ENCODE measurements around the gene ADARB2.
"Not testable (repeated sequence)": the region's sequence is repeated elsewhere in the genome, so short reads cannot be mapped to it uniquely, and the experiment has no call there.

The ADARB2 gene

GRCh38 chr10:1240341-1240775, 497.0 kb downstream of the ADARB2 start:
- intact Hi-C loops (cut with DNase I): no loop called here
- DNase-seq: peak in 5 of 10 donors; percentile 46 to 90 (median 85)

DNA sequence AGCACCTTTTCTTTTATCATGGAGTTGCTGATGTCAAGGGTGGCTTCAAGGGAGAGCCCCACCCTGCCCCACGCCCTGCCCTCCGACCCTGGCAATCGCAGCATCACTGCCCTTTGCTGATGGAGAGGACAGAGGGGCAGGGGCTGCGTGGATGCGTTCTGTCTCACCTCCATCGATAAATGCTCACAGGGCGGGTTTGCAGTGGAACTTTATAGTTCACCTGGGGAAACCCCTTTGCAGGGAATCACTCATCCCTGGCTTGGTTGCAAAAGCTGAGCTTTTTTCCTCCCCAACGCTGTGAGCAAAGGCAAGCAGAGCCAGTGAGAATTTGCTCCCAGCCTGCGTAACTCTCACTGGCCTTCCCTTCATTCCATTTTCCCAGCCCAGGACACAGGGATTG, 504.3 kb downstream of the ADARB2 start:
- DNase-seq: peak in 1 of 10 donors; percentile 59
- intact Hi-C loops (cut with DNase I): no loop called here

DNA sequence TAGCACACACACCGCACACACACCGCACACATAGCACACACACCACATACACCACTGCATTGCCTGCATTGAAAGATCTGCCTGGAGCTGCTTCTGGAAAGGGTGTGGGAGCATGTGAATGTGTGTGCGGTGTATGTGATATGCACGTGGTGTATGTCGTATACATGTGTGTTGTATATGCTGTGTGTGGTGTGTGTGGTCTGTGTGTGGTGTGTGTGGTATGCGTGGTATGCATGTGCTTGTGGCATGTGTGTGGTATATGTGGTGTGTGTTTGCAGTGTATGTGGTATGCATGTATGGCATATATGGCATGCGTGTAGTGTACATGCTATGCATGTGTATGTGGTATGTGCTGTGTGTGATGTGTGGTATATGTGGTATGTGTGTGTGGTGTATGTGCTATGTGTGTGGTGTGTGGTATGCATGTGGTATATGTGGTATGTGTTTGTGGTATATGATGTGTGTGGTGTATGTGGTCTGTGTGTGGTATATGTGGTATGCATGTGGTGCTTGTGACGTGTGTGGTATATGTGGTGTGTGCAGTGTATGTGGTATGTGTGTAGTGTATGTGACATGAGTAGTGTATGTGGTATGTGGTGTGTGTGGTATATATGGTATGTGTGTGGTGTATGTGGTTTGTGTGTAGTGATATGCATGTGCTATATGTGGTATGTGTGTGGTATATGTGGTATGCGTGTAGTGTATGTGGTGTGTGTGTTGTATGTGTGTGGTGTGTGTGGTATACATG, 505.0 kb downstream of the ADARB2 start:
- intact Hi-C loops (cut with DNase I): no loop called here
- no peak for DNase-seq

DNA sequence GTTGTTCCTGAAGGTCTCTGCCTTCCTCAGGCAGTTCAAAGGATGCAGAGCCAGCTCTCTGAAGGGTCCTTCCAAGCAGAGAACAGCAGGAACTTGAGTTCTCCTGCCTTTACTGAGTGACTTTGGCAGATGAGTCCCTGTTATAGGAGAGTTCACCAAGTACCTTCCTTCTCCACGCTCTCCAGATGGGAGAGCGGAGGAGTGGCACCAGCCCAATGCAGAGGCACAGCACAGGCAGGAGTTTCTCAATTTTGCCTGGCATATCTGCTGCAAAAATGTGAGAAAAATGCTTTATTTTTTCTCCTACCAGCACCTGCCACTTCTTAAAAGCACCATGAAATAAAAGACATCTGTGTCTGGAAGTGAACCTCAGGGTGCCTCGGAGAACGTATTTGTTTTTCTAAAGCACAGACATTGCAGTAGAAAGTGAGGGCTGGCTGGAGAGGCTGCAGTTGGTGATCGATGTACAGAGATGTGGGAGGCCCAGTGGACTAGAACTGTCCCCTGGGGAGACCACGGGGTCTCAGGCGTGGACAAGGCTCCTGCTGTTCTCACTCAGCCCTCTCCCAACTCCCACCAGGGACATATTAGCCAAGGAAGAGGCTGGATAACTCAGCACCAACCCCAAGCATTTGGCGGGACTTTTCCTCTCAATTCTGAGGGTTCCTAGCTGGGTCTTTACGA, 506.6 kb downstream of the ADARB2 start:
- DNase-seq: peak in 3 of 10 donors; percentile 57 to 92 (median 85)
- intact Hi-C loops (cut with DNase I): no loop called here

- no peak for DNase-seq
- intact Hi-C loops (cut with DNase I): no loop called here
Observed at GRCh38 chr10:1230138-1230537, 507.2 kb downstream of the ADARB2 start.

DNA sequence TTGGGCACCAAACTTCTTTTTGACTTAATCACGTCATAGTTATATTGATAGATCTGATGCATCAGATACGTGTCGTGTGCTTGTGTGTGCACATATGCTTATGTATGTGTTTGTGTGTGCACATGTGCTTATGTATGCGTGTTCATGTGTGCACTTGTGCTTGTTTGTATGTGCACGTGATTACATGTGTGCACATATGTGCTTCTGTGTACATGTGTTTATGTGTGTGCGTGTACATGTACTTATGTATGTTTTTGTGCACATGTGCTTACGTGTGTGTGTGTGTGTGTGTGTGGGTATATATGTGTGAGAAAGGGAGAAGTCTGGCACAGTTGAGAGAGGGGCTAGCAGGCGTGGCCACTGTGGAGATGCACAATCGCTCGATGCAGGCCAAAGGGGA, 507.8 kb downstream of the ADARB2 start:
- intact Hi-C loops (cut with DNase I): no loop called here
- DNase-seq: no peak

- intact Hi-C loops (cut with DNase I): no loop called here
- peak in 2 of 10 donors; percentile 4 to 55 for DNase-seq
Observed at GRCh38 chr10:1229116-1229515, 508.2 kb downstream of the ADARB2 start.

DNA sequence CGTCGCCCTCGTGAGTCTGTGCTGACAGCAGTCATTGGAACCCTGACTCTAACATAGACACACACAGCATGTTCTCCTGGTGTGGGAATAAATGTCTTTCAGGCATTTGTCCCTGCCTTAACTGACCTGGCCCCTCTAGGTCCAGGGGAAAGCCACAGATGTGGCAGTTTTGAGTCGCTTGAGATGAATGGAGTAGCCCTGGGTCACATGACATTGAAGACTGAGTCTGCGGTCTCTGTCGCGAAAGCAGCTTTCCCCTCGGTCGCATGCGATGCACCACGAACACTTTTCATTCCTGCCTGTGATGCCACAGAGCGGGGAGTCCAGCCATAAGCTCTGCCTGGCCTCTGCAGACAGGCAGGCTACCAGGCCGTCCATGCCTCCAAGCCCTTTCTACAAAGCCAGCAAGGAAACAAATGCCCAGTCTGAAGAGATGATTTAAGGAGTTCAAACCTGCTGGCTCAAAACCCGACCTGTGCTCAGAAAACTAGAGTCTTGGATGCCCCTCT, 508.8 kb downstream of the ADARB2 start:
- DNase-seq: peak in 1 of 10 donors; percentile 6

DNA sequence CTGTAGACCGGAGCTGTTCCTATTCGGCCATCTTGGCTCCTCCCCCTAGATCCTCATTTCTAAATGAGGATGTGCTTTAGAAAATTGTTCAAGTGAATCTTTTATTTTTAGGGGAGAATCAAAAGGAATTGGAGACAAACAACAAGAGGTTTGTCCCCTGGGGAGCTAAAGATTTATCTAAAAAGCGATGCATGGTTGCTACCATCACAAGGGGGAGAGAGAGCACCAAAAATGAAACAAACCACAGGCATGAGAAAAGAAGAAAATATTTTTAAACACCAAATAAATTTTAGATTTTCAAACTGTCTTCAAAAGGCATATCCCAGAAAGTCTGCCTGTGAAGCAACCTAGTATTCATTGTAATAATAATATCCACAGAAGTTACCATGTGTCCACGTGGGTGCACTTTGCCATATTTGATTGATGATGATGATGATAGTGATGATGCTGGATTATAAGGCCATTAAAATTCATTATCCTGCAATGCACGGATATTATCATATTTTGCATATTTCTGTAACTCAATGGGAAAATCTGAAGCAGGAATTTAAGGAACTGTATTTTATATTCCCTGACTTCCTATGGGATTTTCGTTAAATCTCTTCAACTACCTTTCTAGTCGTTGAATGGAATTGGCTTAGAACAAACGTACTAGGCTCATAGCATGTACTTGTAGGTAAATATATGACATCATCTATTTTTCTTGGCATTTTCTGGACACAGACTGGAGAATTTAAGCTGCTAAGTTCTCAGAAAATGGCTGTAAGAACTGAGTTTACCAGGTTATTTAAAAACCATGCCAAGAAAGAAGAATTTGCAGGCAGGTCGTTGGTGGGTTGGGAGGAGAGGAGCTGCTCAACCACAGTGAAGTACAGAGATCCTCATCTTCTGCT, 509.6 kb downstream of the ADARB2 start:
- intact Hi-C loops (cut with DNase I): no loop called here
- no peak for DNase-seq

More for the DNA sequence above, 508.8 kb downstream of the ADARB2 start:
- intact Hi-C loops (cut with DNase I): no loop called here

DNA sequence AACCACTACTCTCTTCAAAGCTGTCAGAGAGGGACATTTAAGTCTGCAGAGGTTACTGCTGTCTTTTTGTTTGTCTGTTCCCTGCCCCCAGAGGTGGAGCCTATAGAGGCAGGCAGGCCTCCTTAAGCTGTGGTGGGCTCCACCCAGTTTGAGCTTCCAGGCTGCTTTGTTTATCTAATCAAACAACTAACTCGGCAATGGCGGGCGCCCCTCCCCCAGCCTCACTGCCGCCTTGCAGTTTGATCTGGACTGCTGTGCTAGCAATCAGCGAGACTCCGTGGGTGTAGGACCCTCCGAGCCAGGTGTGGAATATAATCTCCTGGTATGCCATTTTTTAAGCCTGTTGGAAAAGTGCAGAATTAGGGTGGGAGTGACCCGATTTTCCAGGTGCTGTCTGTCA, 510.4 kb downstream of the ADARB2 start:
- intact Hi-C loops (cut with DNase I): not testable (repeated sequence)

DNA sequence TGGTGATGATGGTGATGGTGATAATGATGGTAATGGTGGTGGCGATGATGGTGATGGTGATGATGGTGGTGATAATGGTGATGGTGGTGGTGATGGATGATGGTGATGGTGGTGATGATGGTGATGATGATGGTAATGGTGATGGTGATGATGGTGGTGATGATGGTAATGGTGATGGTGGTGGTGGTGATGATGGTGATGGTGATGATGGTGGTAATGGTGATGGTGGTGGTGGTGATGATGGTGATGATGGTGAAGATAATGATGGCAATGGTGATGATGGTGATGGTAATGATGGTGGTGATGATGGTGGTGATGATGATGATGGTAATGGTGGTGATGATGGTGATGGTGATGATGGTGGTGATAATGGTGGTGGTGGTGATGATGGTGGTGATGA, 517.5 kb downstream of the ADARB2 start:
- DNase-seq; intact Hi-C loops (cut with DNase I): not testable (repeated sequence)

More for the DNA sequence above, 510.4 kb downstream of the ADARB2 start:
- DNase-seq: peak in 1 of 10 donors; percentile 16

GRCh38 chr10:1217661-1218060, 519.7 kb downstream of the ADARB2 start:
- peak in 1 of 10 donors; percentile 47 for DNase-seq
- intact Hi-C loops (cut with DNase I): no loop called here

DNA sequence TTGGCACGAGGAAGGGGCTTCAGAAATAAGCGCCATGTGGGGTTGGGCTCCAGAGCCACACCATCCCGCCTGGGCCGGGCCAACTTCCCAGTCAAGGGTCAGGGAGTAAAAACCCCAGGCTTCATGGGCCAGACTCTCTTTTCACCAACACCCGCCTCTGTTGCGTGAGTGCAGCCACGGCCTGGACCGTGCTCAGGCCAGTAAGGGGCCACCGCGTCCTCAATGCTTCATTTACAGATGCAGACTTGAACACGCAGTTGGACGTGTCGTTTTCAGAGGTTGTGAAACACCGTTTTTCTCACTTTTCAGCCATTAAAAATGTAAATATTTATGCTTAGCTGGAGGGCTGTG, 520.1 kb downstream of the ADARB2 start:
- peak in 1 of 10 donors; percentile 67 for DNase-seq
- intact Hi-C loops (cut with DNase I): no loop called here

DNA sequence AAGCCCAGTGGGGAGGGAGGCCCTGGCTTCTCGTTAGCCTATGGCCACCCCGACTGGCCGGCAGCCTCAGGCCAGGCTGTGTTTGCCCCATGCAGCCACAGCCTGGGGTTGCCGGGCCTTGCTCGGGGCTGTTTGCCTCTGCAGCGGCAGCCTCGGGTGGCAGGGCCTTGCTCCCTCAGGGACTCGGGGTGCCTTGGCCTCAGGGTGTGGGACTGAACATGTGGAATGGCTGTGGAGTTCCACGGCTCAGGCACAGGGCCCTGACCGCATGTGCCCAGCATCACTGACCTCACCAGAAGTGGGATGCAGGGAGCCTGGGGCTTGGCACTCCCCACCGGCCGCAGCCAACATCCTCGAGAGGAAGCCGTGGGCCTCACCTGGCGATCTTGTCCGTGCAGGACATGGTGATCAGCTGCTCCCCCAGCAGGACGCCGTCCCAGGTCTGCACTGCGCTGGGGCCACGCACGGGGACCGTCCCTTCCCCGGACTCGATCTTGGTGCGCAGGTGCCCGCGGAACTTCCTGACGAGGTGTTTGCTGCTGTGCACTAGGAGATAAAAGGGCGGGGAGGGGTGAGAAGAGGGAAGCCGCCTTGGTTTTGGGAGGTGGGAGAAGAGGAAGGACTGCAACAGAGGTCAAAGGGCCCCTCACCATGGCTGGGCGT, 520.6 kb downstream of the ADARB2 start:
- intact Hi-C loops (cut with DNase I): no loop called here

GRCh38 chr10:1215862-1216573, 521.3 kb downstream of the ADARB2 start:
- intact Hi-C loops (cut with DNase I): no loop called here
- no peak for DNase-seq

More for the DNA sequence above, 520.6 kb downstream of the ADARB2 start:
- DNase-seq: no peak

GRCh38 chr10:1214882-1215540, 522.3 kb downstream of the ADARB2 start:
- intact Hi-C loops (cut with DNase I): no loop called here
- DNase-seq: peak in 1 of 10 donors; percentile 74

DNA sequence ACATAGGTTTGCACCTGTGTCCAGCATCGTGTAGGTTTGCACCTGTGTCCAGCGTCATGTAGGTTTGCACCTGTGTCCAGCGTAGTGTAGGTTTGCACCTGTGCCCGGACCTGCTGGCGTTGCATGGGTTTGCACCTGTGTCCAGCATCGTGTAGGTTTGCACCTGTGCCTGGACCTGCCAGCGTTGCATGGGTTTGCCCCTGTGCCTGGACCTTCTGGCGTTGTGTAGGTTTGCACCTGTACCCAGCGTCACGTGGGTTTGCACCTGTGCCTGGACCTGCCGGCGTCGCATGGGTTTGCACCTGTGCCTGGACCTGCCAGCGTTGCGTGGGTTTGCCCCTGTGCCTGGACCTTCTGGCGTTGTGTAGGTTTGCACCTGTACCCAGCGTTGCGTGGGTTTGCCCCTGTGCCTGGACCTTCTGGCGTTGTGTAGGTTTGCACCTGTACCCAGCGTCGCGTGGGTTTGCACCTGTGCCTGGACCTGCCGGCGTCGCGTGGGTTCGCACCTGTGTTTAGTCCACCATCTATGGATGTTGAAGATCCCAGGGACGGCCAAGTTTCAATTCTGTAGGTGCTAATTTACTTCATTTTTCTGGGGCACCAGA, 523.2 kb downstream of the ADARB2 start:
- intact Hi-C loops (cut with DNase I): no loop called here
- peak in 1 of 10 donors; percentile 83 for DNase-seq

DNA sequence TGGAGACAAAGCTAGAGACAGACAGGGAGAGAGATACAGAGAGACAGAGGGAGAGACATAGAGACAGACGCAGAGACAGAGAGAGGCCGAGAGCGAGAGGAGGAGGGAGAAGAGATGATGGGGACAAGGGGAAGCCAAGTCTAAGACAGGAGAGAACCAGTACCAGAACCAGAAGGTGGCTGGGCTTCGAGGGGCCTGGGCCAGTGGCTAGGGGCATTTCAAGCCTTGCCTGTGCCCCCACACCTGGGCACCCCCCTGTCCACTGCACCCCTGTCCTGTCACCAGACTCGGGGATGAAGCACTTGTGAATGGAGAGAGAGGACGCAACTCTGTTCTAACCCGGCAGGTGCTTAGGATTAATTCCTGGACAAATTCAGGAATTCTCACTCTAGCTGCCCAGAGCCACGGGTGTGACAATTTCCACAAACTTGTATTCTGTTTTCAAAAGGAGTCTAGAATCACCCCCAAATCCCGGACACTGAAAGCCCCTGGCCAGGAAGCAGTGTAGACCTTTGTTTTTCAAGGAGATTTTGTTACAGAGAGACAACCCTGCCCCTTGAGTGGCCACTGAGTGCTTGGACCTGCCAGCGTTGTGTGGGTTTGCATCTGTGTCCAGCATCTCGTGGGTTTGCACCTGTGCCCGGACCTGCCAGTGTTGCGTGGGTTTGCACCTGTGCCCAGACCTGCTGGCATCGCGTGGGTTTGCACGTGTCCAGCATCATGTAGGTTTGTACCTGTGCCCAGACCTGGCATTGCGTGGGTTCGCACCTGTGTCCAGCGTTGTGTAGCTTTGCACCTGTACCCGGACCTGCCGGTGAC, 523.9 kb downstream of the ADARB2 start:
- intact Hi-C loops (cut with DNase I): no loop called here
- DNase-seq: peak in 2 of 10 donors; percentile 56 to 61

Measured in posterior cingulate gyrus (tissue), 11 donors.